GM21619 (cell line): ENCODE measurements around the gene RSPO1.

Source experiments
- ATAC-seq: cut with Tn5 transposase; IDR thresholded peaks from one replicate; pipeline ENCODE4 v1.9.1; 2021; ENCODE audit not compliant: unreplicated experiment

Gene RSPO1

DNA sequence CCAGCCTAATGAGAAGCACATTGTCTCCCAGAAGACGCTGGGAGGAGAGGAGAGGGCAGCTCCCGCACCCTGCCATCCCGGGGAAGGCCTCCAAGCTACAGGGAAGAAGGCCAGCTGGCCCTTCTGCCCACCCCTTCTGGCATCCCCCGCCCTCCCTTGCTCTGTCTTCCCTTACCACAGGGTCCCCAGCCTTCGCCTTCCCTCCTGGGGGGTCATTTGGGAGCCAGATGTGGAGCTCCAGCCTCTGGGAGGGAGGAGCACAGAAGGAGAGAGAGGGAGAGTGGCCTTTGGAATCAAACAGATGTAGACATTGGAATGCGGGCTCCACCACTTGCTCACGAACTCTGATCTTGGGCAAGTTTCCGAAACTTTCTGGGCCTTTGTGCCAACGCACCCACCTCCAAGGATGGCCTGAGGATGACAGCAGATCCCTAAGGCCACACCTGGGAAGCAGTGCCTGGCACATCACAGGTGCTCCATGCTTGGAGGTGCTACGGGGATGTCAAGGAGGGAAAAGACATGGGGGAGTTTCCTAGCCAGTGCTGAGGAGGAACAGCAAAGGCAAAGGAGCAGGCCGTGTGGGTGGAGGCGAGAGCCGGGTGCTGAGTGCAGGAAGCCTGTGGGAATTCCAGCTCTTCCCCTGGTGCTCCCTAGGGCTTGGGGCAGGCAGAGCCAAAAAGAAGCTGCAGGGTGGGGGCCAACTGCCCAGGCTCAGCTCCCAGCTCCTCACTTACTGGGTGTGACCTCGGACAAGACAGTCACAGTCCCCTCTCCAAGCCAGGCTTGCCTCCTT is 23.1 kb upstream of the RSPO1 start:
- no peak for ATAC-seq

- no peak for ATAC-seq
These were observed 22.2 kb upstream of the RSPO1 start for GRCh38 chr1:37656881-37657280.

- ATAC-seq: no peak
These were observed 21.3 kb upstream of the RSPO1 start for GRCh38 chr1:37656026-37656425.

- ATAC-seq: no peak
These were observed 20.6 kb upstream of the RSPO1 start for GRCh38 chr1:37655274-37655673.

GRCh38 chr1:37653906-37654305 is 19.2 kb upstream of the RSPO1 start:
- no peak for ATAC-seq

DNA sequence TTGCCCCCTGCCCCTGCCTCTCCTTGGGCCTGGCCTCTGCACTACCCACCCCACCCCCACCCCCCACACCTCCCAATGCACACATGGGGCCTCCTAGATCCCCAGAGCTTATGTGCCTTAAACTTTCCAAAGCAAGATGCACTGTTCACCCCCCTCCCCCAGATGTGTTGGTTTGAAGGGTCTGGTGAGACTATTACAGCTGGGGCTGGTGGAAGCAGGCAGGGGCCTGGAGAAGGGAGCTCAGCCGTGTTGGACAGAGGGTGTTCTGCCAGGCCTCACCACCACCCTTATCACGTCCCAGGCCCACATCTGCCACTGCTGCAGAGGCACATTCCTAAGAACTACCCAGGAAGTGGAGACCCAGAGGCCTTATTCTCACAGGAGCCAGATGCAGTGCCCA is 18.3 kb upstream of the RSPO1 start:
- no peak for ATAC-seq

DNA sequence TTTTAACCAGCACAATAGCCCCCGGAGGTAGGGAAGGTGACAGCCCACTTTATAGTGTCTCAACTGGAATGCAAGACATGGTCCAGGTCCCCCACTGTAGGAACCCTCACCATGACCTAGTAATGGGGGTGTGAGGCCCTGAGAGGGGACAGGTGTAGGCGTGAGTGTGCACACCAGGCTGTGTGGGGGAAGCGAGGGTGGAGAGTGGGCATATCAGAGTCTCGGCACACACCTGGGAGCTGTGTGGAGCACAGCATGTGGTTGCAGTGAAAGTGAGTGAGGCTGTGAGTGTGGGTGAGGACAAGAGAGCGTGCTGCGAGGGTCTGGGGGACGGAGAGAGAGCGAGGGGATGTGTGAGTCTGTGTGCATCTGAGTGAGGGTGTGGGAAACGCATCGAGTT is 17.1 kb upstream of the RSPO1 start:
- no peak for ATAC-seq

- no peak for ATAC-seq
These were observed 16.0 kb upstream of the RSPO1 start for GRCh38 chr1:37650721-37651120.

DNA sequence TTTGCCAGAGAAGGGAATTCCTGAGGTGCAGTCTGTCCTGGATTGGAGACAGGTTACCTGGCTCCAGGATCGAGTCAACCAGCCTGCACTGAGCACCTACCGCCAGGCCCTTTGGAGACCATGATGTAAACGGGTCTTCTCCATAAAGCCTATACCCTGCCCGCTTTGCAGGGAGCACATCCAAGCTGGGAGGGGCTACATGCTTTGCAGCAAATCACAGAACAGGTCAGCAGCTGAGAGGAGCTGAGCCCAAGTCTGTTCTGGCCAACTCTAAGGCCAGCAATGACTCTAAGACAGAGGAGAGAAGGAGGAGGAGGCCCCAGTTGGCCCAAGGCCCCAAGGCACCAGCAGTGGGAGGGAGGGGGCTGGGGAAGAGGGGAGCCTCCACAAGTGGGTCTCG is 15.5 kb upstream of the RSPO1 start:
- ATAC-seq: no peak

DNA sequence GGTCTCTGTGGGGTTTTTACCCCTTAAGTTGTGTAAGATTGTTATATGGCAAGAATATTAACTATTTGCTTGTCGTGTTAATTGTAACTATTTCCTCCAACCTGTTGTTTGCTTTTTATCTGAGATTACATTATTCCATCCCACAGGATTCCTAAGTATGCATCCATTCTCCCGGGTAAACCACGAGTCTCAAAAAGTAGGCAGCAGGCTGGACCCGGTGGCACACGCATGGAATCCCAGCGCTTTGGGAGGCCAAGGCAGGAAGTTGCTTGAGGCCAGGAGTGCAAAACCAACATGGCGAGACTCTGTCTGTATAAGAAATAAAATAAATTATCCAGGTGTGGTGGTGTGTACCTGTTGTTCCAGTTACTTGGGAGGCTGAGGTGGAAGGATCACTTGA is 12.6 kb upstream of the RSPO1 start:
- no peak for ATAC-seq

- no peak for ATAC-seq
These were observed 6.4 kb upstream of the RSPO1 start for GRCh38 chr1:37641059-37641458.

DNA sequence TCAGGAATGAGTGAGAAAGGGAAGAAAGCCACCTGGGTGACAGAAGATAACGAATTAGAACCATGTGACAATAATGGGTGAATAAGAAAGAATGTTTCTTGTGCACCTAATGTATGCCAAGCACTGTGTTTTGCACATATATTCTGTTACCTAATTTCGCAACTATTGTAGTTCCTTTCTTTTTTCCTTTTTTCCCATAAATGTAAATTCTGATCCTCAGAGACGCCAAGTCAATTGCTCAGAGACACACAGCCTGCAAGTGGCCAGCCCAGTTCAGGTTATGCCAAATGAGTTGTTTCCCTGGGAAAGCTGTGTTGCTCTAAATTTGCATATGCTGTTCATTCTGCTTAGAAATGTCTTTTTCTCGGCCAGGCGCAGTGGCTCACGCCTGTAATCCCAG is 1.7 kb upstream of the RSPO1 start:
- ATAC-seq: no peak

- no peak for ATAC-seq
These were observed 555 bp upstream of the RSPO1 start for GRCh38 chr1:37634992-37635902.

DNA sequence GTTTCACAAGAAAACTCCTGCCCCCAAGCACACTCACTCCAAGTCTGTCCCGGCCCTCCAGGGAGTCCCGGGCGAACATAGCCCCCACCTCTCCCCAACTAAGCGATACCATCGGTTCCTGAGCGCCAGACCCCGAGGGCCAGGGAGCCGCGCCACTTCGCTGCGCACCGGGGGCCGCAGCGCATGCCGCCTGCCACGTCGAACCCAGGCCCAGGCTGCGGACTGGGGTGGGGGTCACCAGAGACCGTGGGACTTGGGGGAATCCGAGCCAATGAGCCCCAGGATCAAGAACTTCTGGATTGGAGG is 801 bp downstream of the RSPO1 start:
- ATAC-seq: no peak

- ATAC-seq: no peak
These were observed 1.4 kb downstream of the RSPO1 start for GRCh38 chr1:37633040-37633937.

- ATAC-seq: no peak
These were observed 3.7 kb downstream of the RSPO1 start for GRCh38 chr1:37631036-37631435.

GRCh38 chr1:37630426-37631028 is 4.2 kb downstream of the RSPO1 start:
- no peak for ATAC-seq

- no peak for ATAC-seq
These were observed 4.8 kb downstream of the RSPO1 start for GRCh38 chr1:37629726-37630425.

- ATAC-seq: no peak
These were observed 5.7 kb downstream of the RSPO1 start for GRCh38 chr1:37629008-37629407.

DNA sequence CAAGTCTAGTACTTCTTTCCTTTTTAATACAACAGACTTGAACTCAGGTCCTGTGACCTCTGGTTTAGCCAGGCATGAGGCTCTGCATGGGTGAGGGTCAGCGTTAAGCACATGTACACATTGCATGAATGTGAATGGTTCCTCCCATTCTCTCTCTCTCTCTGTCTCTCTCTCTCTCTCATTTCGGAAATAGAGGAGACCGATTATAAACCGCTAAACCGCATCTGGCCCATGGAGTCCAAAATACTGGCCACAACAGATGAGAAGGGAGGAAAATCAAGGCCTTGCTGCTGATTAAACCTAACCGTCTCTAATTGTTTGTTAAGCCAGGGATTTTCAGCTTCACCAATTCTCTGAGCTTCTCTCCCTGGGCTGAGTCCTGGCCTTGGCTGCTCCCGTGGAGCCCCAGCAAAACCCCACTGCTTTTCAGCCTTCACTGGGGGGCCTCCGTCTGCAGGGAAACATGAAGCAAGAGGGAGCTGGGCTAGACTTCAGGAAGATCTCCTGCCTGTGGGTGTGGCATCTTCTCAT is 6.6 kb downstream of the RSPO1 start:
- no peak for ATAC-seq
